Measurements from ENCODE around the gene HSD3B1. TPM values are rescaled to one million over a fixed set of nuclear protein-coding genes. Genes with fewer than 3 reads are reported as not detected.

HSD3B1 gene
- total and polyA plus RNA-seq, 2 experiments from 2014 or later = not detected

DNA sequence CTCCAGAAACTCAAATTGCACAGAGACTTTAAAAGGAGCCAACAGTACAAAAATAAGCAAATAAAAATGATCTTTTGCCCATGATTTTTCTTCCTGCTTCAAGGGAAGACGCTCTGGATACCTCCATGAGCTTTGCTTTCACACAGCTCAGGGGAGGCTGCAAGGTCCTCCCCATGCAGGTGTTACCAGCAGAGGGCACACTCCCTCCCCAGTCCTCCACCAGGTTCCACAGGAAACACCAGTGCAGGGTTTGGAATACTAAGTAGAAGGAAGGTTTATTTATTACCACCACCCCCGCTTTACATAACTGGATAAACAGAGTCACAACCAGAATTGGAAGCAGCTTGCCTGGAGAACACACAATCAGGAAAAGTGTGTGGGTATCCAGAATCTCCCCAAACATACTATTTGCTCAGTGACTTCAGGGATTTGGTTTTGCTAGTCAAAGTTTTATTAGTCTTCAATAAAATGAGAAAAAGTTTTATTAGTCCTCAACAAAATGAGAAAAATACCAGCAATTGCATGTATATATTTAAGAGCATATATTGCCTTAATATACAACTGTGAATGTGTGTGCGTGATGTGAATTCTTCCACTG, 37.3 kb downstream of the HSD3B1 start:
- TF ChIP-seq, protein P1, sequence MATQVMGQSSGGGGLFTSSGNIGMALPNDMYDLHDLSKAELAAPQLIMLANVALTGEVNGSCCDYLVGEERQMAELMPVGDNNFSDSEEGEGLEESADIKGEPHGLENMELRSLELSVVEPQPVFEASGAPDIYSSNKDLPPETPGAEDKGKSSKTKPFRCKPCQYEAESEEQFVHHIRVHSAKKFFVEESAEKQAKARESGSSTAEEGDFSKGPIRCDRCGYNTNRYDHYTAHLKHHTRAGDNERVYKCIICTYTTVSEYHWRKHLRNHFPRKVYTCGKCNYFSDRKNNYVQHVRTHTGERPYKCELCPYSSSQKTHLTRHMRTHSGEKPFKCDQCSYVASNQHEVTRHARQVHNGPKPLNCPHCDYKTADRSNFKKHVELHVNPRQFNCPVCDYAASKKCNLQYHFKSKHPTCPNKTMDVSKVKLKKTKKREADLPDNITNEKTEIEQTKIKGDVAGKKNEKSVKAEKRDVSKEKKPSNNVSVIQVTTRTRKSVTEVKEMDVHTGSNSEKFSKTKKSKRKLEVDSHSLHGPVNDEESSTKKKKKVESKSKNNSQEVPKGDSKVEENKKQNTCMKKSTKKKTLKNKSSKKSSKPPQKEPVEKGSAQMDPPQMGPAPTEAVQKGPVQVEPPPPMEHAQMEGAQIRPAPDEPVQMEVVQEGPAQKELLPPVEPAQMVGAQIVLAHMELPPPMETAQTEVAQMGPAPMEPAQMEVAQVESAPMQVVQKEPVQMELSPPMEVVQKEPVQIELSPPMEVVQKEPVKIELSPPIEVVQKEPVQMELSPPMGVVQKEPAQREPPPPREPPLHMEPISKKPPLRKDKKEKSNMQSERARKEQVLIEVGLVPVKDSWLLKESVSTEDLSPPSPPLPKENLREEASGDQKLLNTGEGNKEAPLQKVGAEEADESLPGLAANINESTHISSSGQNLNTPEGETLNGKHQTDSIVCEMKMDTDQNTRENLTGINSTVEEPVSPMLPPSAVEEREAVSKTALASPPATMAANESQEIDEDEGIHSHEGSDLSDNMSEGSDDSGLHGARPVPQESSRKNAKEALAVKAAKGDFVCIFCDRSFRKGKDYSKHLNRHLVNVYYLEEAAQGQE (IDR thresholded peaks at IDR 0.05; ENCODE audit: unreplicated experiment) = no peak
- TF ChIP-seq, protein P2, sequence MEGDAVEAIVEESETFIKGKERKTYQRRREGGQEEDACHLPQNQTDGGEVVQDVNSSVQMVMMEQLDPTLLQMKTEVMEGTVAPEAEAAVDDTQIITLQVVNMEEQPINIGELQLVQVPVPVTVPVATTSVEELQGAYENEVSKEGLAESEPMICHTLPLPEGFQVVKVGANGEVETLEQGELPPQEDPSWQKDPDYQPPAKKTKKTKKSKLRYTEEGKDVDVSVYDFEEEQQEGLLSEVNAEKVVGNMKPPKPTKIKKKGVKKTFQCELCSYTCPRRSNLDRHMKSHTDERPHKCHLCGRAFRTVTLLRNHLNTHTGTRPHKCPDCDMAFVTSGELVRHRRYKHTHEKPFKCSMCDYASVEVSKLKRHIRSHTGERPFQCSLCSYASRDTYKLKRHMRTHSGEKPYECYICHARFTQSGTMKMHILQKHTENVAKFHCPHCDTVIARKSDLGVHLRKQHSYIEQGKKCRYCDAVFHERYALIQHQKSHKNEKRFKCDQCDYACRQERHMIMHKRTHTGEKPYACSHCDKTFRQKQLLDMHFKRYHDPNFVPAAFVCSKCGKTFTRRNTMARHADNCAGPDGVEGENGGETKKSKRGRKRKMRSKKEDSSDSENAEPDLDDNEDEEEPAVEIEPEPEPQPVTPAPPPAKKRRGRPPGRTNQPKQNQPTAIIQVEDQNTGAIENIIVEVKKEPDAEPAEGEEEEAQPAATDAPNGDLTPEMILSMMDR (conservative IDR thresholded peaks at IDR 0.05; ENCODE audit: low read depth in 2 of 2) = peak; percentile 85 to 90

DNA sequence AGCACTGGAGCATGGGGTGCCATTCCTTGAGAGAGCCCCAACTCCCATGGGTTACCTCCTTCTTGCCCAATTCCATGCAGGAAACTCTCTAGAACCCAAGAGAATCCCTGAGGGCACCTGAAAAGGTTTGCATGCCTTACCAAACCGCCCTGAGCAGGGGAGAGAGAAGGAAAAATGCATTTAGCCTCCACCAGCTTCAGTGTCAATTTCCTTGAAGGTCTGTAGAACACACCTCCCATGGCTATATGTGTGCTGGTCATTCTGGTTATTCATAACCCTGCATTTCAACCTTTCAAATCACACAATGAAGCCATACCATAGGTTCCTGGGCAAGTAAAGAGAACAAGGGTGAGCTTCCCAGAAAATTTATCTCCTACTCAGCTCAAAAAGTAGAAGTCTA, 39.6 kb downstream of the HSD3B1 start:
- Histone ChIP-seq H3K27me3 (ENCODE audit: insufficient read depth) (no peaks in the 10 kb centered on the region), H3K36me3 (ENCODE audit: insufficient read depth) (no peaks in the 10 kb centered on the region), H3K79me2 (replicated peaks; ENCODE audit: insufficient read depth) (no peaks in the 10 kb centered on the region), H3K4me1 (ENCODE audit: insufficient read depth) (no peaks in the 10 kb centered on the region), H3K4me3 (no peak overlapping the region), H2AFZ (no peak overlapping the region), H3F3A (replicated peaks; ENCODE audit: low read depth) (no peaks in the 10 kb centered on the region), H3K27ac (ENCODE audit: low read depth) (no peak overlapping the region), H3K4me2 (no peak overlapping the region), H3K9me2 (ENCODE audit: insufficient read depth) (no peaks in the 10 kb centered on the region), H4K20me1 (replicated peaks; ENCODE audit: insufficient read depth) (no peaks in the 10 kb centered on the region)
- Mint-ChIP-seq H3K4me1 (peaks cover 2% of the 10 kb centered on the region; the same call in 2 of the 3 replicates), H3K36me3 (ENCODE audit: low read depth) (no peaks in the 10 kb centered on the region), H3K4me3 (no peak overlapping the region), H3K27me3 (ENCODE audit: insufficient read depth, low read depth, poor library complexity) (no peaks in the 10 kb centered on the region), H3K27ac (no peak overlapping the region), H3K9me3 (no peaks in the 10 kb centered on the region)
- DNase-seq (ENCODE audit: low spot score) (no peak), ATAC-seq (no peak)
- TF ChIP-seq, protein P3, sequence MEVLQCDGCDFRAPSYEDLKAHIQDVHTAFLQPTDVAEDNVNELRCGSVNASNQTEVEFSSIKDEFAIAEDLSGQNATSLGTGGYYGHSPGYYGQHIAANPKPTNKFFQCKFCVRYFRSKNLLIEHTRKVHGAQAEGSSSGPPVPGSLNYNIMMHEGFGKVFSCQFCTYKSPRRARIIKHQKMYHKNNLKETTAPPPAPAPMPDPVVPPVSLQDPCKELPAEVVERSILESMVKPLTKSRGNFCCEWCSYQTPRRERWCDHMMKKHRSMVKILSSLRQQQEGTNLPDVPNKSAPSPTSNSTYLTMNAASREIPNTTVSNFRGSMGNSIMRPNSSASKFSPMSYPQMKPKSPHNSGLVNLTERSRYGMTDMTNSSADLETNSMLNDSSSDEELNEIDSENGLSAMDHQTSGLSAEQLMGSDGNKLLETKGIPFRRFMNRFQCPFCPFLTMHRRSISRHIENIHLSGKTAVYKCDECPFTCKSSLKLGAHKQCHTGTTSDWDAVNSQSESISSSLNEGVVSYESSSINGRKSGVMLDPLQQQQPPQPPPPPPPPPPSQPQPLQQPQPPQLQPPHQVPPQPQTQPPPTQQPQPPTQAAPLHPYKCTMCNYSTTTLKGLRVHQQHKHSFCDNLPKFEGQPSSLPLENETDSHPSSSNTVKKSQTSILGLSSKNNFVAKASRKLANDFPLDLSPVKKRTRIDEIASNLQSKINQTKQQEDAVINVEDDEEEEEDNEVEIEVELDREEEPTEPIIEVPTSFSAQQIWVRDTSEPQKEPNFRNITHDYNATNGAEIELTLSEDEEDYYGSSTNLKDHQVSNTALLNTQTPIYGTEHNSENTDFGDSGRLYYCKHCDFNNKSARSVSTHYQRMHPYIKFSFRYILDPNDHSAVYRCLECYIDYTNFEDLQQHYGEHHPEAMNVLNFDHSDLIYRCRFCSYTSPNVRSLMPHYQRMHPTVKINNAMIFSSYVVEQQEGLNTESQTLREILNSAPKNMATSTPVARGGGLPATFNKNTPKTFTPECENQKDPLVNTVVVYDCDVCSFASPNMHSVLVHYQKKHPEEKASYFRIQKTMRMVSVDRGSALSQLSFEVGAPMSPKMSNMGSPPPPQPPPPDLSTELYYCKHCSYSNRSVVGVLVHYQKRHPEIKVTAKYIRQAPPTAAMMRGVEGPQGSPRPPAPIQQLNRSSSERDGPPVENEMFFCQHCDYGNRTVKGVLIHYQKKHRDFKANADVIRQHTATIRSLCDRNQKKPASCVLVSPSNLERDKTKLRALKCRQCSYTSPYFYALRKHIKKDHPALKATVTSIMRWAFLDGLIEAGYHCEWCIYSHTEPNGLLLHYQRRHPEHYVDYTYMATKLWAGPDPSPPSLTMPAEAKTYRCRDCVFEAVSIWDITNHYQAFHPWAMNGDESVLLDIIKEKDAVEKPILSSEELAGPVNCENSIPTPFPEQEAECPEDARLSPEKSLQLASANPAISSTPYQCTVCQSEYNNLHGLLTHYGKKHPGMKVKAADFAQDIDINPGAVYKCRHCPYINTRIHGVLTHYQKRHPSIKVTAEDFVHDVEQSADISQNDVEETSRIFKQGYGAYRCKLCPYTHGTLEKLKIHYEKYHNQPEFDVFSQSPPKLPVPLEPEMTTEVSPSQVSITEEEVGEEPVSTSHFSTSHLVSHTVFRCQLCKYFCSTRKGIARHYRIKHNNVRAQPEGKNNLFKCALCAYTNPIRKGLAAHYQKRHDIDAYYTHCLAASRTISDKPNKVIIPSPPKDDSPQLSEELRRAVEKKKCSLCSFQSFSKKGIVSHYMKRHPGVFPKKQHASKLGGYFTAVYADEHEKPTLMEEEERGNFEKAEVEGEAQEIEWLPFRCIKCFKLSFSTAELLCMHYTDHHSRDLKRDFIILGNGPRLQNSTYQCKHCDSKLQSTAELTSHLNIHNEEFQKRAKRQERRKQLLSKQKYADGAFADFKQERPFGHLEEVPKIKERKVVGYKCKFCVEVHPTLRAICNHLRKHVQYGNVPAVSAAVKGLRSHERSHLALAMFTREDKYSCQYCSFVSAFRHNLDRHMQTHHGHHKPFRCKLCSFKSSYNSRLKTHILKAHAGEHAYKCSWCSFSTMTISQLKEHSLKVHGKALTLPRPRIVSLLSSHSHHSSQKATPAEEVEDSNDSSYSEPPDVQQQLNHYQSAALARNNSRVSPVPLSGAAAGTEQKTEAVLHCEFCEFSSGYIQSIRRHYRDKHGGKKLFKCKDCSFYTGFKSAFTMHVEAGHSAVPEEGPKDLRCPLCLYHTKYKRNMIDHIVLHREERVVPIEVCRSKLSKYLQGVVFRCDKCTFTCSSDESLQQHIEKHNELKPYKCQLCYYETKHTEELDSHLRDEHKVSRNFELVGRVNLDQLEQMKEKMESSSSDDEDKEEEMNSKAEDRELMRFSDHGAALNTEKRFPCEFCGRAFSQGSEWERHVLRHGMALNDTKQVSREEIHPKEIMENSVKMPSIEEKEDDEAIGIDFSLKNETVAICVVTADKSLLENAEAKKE (CRISPR knock-in tag; IDR thresholded peaks at IDR 0.05) = no peak
- no peak for TF ChIP-seq EZH2phosphoT487 (IDR thresholded peaks at IDR 0.05; ENCODE audit: unreplicated experiment)
- TF ChIP-seq, protein P1 (IDR thresholded peaks at IDR 0.05; ENCODE audit: unreplicated experiment) = no peak

More for the DNA sequence above, 37.3 kb downstream of the HSD3B1 start:
- no peaks in the 10 kb centered on the region for H3K27me3 Mint-ChIP-seq (ENCODE audit: insufficient read depth, low read depth, poor library complexity)
- Histone ChIP-seq H3F3A (replicated peaks; ENCODE audit: low read depth) (no peaks in the 10 kb centered on the region), H3K27ac (ENCODE audit: low read depth) (no peak overlapping the region), H2AFZ (no peak overlapping the region), H3K79me2 (replicated peaks; ENCODE audit: insufficient read depth) (no peaks in the 10 kb centered on the region), H4K20me1 (replicated peaks; ENCODE audit: insufficient read depth) (no peaks in the 10 kb centered on the region), H3K4me2 (no peak overlapping the region), H3K27me3 (ENCODE audit: insufficient read depth) (no peaks in the 10 kb centered on the region), H3K9me2 (ENCODE audit: insufficient read depth) (peaks cover 6% of the 10 kb centered on the region; the same call in 1 of the 2 replicates), H3K4me1 (ENCODE audit: insufficient read depth) (no peaks in the 10 kb centered on the region), H3K36me3 (ENCODE audit: insufficient read depth) (no peaks in the 10 kb centered on the region), H3K4me3 (no peak overlapping the region)
- ATAC-seq = peak; percentile 96
- no peaks in the 10 kb centered on the region for H3K36me3 Mint-ChIP-seq (ENCODE audit: low read depth)
- H3K4me1 Mint-ChIP-seq = peaks cover 2% of the 10 kb centered on the region; the same call in 2 of the 3 replicates
- H3K4me3 Mint-ChIP-seq = no peak overlapping the region
- no peak overlapping the region for H3K27ac Mint-ChIP-seq
- peak; percentile 72 for DNase-seq (ENCODE audit: low spot score)
- H3K9me3 Mint-ChIP-seq = no peaks in the 10 kb centered on the region
